Sigmoid colon (tissue), 4 donors: ENCODE data around the gene EPHA4.

Source experiments
- CTCF ChIP-seq, 4 experiments: fragments of 450-650 bp in 3 of 4; fragments of 200-600 bp in 1 of 4; IDR thresholded peaks; one replicate each; pipeline ENCODE4 v1.5.1; 2016 to 2019; ENCODE audit warnings: antibody characterized with exemption in 4 of 4, mild to moderate bottlenecking in 3 of 4, moderate library complexity in 2 of 4
- EP300 ChIP-seq, 4 donors: sonication (generic); formaldehyde crosslinking; IDR thresholded peaks; one replicate each; pipeline ENCODE4 v1.6.1; 2017; ENCODE audit warnings: antibody characterized with exemption in 4 of 4
- POLR2A ChIP-seq, 2 donors: fragments of 450-650 bp; IDR thresholded peaks; one replicate each; pipeline ENCODE4 v1.6.1; 2016; ENCODE audit warnings: antibody characterized with exemption in 2 of 2, mild to moderate bottlenecking in 2 of 2, moderate library complexity in 2 of 2
- POLR2AphosphoS5 ChIP-seq, 4 donors: sonication (generic); formaldehyde crosslinking; IDR thresholded peaks; one replicate each; pipeline ENCODE4 v1.6.1; 2017; ENCODE audit warnings: antibody characterized with exemption in 4 of 4

DNA sequence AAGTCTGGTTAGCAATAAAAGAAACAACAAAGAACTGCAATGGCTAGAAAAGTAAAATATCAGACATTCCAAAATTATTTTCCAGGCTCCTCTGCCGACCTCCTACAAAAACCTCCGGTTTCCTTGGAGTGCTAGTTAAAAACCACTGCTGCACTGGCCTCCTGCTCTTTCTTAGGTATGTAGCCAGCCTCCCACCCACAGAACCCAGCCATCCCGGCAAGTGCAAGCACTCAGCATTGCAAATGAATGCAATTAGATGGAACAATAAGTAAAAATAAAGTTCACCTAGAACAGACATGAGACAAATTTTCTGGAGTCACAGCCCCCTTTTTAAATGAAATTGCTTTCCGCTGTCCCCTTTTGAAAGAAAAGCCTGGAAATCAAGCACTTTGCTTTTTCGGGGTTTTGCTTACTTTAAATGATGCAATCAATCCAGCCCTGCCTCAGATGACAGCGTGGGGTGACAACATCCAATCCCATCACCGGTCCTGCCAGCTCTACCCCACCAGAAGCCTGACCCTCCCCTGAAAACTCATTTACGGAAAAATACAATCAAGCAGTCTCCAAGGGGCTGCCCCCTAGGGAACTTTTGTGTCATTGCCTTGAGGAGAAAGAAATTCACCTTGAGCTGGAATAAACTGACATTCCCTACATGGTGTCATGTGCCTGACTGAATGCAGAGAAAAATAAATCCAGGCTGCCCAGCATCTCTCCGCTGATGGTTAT is 199.8 kb downstream of the EPHA4 start:
- no peak for TF ChIP-seq CTCF (IDR thresholded peaks at IDR 0.05)
- no peak for TF ChIP-seq EP300 (IDR thresholded peaks at IDR 0.05)
- no peak for TF ChIP-seq POLR2A (IDR thresholded peaks at IDR 0.05)
- no peak for TF ChIP-seq POLR2AphosphoS5 (IDR thresholded peaks at IDR 0.05)
